Neuron (in vitro differentiated cells): ENCODE measurements around the gene ABCD4.
"Not testable (repeated sequence)": the region's sequence is repeated elsewhere in the genome, so short reads cannot be mapped to it uniquely, and the experiment has no call there.

Source experiments
- H2AFZ ChIP-seq: one replicate; pipeline ENCODE4 v1.6.1; 2013; ENCODE audit warnings: low read depth, mild to moderate bottlenecking, inconsistent platforms, low read length, moderate library complexity
- H3K27me3 ChIP-seq: one replicate; pipeline ENCODE4 v1.6.1; 2013; ENCODE audit warnings: low read length; ENCODE audit not compliant: insufficient read depth
- H3K36me3 ChIP-seq: one replicate; pipeline ENCODE4 v1.6.1; 2013; ENCODE audit warnings: low read length; ENCODE audit not compliant: insufficient read depth
- H3K4me1 ChIP-seq: one replicate; pipeline ENCODE4 v1.6.1; 2013; ENCODE audit warnings: low read length; ENCODE audit not compliant: insufficient read depth
- H3K4me3 ChIP-seq: 2 replicates; pipeline ENCODE4 v1.5.1; 2013; ENCODE audit warnings: mild to moderate bottlenecking, low read length, moderate library complexity
- H3K9me3 ChIP-seq: one replicate; pipeline ENCODE4 v1.6.1; 2013; ENCODE audit warnings: low read length

The ABCD4 gene

DNA sequence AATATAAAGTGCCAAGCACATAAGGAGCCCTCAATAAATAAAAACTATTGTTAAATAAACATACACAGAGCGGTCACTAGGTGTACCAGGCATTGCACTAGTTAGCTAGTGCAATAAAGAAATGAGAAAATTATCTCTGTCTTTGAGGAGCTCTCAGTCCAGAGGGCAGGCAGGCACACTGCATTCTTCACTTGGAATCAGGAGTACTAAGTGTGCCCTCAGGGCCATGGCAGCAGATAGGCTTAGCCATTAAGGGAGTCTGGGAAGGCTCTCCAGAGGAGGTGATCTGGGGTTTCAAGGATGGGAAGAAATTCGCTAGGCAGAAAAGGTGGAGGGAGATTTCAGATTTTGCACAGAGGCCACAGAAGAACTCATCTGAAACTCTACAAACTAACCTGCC, 9.1 kb downstream of the ABCD4 start:
- no peak overlapping the region for H2AFZ ChIP-seq
- H3K27me3 ChIP-seq, result no peaks in the 10 kb centered on the region
- no peak overlapping the region for H3K4me3 ChIP-seq
- H3K4me1 ChIP-seq, result no peaks in the 10 kb centered on the region
- peaks cover 74% of the 10 kb centered on the region for H3K36me3 ChIP-seq
- no peaks in the 10 kb centered on the region for H3K9me3 ChIP-seq

- Histone ChIP-seq H3K9me3 (no peaks in the 10 kb centered on the region), H3K36me3 (peaks cover 76% of the 10 kb centered on the region), H2AFZ (no peak overlapping the region)
Observed at GRCh38 chr14:74292061-74292460, 10.7 kb downstream of the ABCD4 start.

GRCh38 chr14:74290415-74290814, 12.3 kb downstream of the ABCD4 start:
- Histone ChIP-seq H3K4me1 (no peaks in the 10 kb centered on the region), H3K9me3 (no peaks in the 10 kb centered on the region), H3K36me3 (peaks cover 80% of the 10 kb centered on the region), H3K4me3 (no peak overlapping the region), H3K27me3 (no peaks in the 10 kb centered on the region), H2AFZ (no peak overlapping the region)

More at GRCh38 chr14:74292061-74292460, 10.7 kb downstream of the ABCD4 start:
- no peaks in the 10 kb centered on the region for H3K4me1 ChIP-seq
- no peaks in the 10 kb centered on the region for H3K27me3 ChIP-seq
- no peak overlapping the region for H3K4me3 ChIP-seq

DNA sequence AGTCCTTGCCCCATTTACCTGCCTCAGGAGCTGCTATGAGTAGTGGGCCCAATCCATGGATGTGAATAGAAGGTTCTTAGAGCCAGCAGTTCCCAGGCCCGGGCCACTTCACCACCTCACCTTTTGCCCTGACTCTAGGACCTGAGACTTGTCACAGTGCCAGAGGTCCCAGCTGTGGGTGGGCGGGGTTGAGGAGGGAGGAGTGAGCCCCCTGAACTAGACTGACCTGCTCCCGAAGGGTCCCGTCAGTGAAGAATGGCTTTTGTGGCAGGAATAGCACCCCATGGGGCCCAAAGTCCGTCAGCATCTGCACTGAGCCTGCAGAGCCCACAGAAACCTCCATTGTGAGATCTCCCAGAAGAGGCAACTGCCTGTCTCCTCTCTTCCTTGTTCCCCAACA, 12.9 kb downstream of the ABCD4 start:
- H3K36me3 ChIP-seq, result peaks cover 78% of the 10 kb centered on the region
- H3K4me1 ChIP-seq, result no peaks in the 10 kb centered on the region
- no peak overlapping the region for H3K4me3 ChIP-seq
- H3K27me3 ChIP-seq, result no peaks in the 10 kb centered on the region
- H2AFZ ChIP-seq, result no peak overlapping the region
- no peaks in the 10 kb centered on the region for H3K9me3 ChIP-seq

DNA sequence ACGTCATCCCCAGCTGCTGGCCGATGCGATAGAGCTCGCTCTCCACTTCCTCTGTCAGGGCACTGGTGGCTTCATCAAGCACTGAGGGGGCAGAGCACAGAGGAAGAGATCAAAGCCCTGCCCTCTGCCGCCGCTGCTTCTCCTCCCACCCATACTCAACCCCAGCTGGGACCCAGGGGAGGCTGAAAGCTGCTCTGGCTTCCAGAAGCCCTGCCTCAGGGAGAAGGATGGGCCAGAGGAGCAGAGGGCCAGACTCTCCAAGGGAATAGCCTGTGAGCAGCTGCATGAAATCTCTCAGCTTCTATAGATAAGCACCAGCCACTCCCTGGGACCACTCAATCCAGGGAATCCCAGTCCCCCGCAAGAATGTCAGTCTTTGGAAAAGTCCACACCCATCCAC, 16.0 kb downstream of the ABCD4 start:
- H3K9me3 ChIP-seq, result no peaks in the 10 kb centered on the region
- H3K36me3 ChIP-seq, result peaks cover 74% of the 10 kb centered on the region
- no peaks in the 10 kb centered on the region for H3K4me1 ChIP-seq
- no peak overlapping the region for H3K4me3 ChIP-seq
- H2AFZ ChIP-seq, result no peak overlapping the region
- no peaks in the 10 kb centered on the region for H3K27me3 ChIP-seq

GRCh38 chr14:74281069-74281468, 21.7 kb downstream of the ABCD4 start:
- H3K4me1 ChIP-seq, result no peaks in the 10 kb centered on the region
- H2AFZ ChIP-seq, result no peak overlapping the region
- no peaks in the 10 kb centered on the region for H3K27me3 ChIP-seq
- peaks cover 7% of the 10 kb centered on the region for H3K9me3 ChIP-seq
- H3K36me3 ChIP-seq, result peaks cover 28% of the 10 kb centered on the region
- no peak overlapping the region for H3K4me3 ChIP-seq

- H3K4me3 ChIP-seq, result no peak overlapping the region
- H3K9me3 ChIP-seq, result peaks cover 7% of the 10 kb centered on the region
- no peaks in the 10 kb centered on the region for H3K27me3 ChIP-seq
- peaks cover 4% of the 10 kb centered on the region for H3K36me3 ChIP-seq
- no peaks in the 10 kb centered on the region for H3K4me1 ChIP-seq
- no peak overlapping the region for H2AFZ ChIP-seq
Observed at GRCh38 chr14:74278080-74278479, 24.7 kb downstream of the ABCD4 start.

GRCh38 chr14:74275241-74275841, 27.4 kb downstream of the ABCD4 start:
- no peaks in the 10 kb centered on the region for H3K27me3 ChIP-seq
- H3K9me3 ChIP-seq, result peaks cover 4% of the 10 kb centered on the region
- no peak overlapping the region for H3K4me3 ChIP-seq
- H3K4me1 ChIP-seq, result no peaks in the 10 kb centered on the region
- H3K36me3 ChIP-seq, result no peaks in the 10 kb centered on the region
- H2AFZ ChIP-seq, result no peak overlapping the region

- H2AFZ ChIP-seq, result no peak overlapping the region
- peaks cover 5% of the 10 kb centered on the region for H3K4me1 ChIP-seq
- no peaks in the 10 kb centered on the region for H3K27me3 ChIP-seq
- no peaks in the 10 kb centered on the region for H3K9me3 ChIP-seq
- no peak overlapping the region for H3K4me3 ChIP-seq
- H3K36me3 ChIP-seq, result no peaks in the 10 kb centered on the region
Observed at GRCh38 chr14:74271365-74271764, 31.4 kb downstream of the ABCD4 start.

DNA sequence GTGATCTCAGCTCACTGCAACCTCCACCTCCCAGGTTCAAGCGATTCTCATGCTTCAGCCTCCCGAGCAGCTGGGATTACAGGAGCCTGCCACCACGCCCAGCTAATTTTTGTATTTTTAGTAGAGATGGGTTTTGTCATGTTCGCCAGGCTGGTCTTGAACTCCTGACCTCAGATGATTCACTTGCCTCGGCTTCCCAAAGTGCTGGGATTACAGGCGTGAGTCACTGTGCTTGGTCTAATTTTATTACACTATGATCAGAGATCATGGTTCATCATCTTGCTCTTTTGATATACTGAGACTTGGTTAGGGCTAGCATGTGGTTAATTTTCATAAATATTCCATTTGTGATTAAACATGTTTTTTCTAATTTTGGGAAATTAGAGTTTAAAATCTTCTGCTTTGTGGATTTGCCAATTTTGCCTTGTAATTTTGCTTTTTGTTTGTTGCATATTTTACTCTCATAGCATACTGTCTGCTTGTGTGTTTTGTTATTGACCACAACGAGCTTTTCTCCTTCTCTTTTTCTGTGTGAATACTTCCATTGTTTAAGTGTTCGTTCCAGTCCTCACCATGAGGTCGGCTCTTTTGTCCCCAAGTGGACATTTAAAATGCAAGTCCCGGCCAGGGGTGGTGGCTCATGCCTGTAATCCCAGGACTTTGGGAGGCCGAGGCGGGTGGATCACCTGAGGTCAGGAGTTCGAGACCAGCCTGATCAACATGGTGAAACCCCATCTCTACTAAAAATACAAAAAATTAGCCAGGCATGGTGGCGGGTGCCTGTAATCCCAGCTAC, 32.2 kb downstream of the ABCD4 start:
- not testable (repeated sequence) for H3K36me3 ChIP-seq, H3K4me3 ChIP-seq, H3K9me3 ChIP-seq, H3K27me3 ChIP-seq, H3K4me1 ChIP-seq, H2AFZ ChIP-seq

- Histone ChIP-seq H3K9me3 (no peaks in the 10 kb centered on the region), H3K4me3 (no peak overlapping the region), H3K27me3 (peaks cover 15% of the 10 kb centered on the region), H3K36me3 (no peaks in the 10 kb centered on the region), H2AFZ (no peak overlapping the region), H3K4me1 (peaks cover 5% of the 10 kb centered on the region)
Observed at GRCh38 chr14:74267588-74267987, 35.1 kb downstream of the ABCD4 start.

- Histone ChIP-seq H2AFZ (no peak overlapping the region), H3K4me3 (no peak overlapping the region), H3K36me3 (no peaks in the 10 kb centered on the region), H3K4me1 (peaks cover 5% of the 10 kb centered on the region), H3K9me3 (no peaks in the 10 kb centered on the region), H3K27me3 (peaks cover 32% of the 10 kb centered on the region)
Observed at GRCh38 chr14:74265301-74265965, 37.3 kb downstream of the ABCD4 start.

DNA sequence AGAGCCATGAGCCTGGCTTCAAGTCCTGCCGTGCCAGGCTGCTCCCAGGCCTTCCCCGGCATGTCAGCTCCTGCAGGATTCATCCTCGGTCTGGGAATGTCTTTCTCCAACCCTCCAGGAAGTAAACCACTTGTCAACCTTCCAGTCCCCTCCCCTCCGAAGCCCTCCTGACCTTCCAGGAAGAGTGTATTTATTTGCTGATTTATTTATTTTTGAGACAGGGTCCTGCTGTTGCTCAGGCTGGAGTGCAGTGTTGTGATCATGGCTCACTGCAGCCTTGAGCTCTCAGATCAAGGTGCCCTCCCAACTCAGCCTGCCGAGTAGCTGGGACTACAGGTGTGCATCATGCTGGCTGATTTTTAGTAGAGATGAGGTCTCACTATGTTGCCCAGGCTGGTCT, 38.8 kb downstream of the ABCD4 start:
- Histone ChIP-seq H3K4me1 (peaks cover 5% of the 10 kb centered on the region), H3K4me3 (no peak overlapping the region), H2AFZ (no peak overlapping the region), H3K9me3 (no peaks in the 10 kb centered on the region), H3K27me3 (peaks cover 47% of the 10 kb centered on the region), H3K36me3 (no peaks in the 10 kb centered on the region)
